H1 (cell line): ENCODE data around the gene MFAP3L.

Source experiments
- EZH2 ChIP-seq: fragments of 200-600 bp; sonication (generic); IDR thresholded peaks from 2 replicates; pipeline ENCODE4 v1.7.1; 2012; ENCODE audit warnings: low read depth, mild to moderate bottlenecking, moderate library complexity, low read length, inconsistent platforms; ENCODE audit not compliant: severe bottlenecking
- SIN3A ChIP-seq, 2 experiments: IDR thresholded peaks in 1 of 2; conservative IDR thresholded peaks in 1 of 2; 2 replicates each; pipeline ENCODE4 v1.6.1; 2011 to 2012; ENCODE audit warnings: low read length in 2 of 2, improper control_type of control experiment in 1 of 2, low read depth in 1 of 2, mild to moderate bottlenecking in 1 of 2
- SP2 ChIP-seq: IDR thresholded peaks from 2 replicates; pipeline ENCODE4 v1.6.1; 2012; ENCODE audit warnings: mild to moderate bottlenecking, low read length, inconsistent platforms

DNA sequence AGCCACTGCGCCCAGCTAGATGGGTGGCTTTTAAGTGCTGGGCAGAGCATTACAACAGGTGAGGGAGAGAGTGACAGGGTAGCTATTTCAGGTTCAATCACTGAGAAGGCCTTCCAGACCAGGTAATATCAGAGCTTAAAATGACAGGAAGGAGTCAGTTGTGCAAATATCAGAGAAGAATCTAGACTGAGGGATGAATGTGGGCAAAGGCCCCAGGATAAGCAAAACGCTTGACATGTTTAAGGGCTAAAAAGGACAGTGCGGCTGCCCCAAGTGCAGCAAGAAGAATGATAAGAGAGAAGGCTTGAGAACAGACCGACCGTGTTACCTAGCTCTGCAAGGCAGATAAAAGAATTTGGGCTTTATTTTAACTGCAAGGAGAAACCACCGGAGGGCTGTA is 45.0 kb upstream of the MFAP3L start:
- no peak for TF ChIP-seq SP2
- no peak for TF ChIP-seq EZH2
- TF ChIP-seq SIN3A (conservative IDR thresholded peaks at IDR 0.05 in 1 of 2, IDR thresholded peaks at IDR 0.05 in 1 of 2; ENCODE audit: low read depth in 1 of 2, low read length in 2 of 2), result no peak
